Testis (tissue), 2 donors: Measurements from ENCODE around the gene SUV39H1.

Source experiments
- CTCF ChIP-seq, 3 experiments: fragments of 450-650 bp in 2 of 3; fragments of 200-600 bp in 1 of 3; sonication (generic) in 1 of 3; IDR thresholded peaks; one replicate each; pipeline ENCODE4 v1.5.1; 2016 to 2019; ENCODE audit warnings: antibody characterized with exemption in 3 of 3, mild to moderate bottlenecking in 2 of 3, moderate library complexity in 1 of 3
- POLR2A ChIP-seq: fragments of 450-650 bp; IDR thresholded peaks from one replicate; pipeline ENCODE4 v1.6.1; 2017; ENCODE audit warnings: antibody characterized with exemption, mild to moderate bottlenecking, moderate library complexity

GRCh38 chrX:48667509-48667908 is 29.0 kb upstream of the SUV39H1 start:
- TF ChIP-seq CTCF (IDR thresholded peaks at IDR 0.05) (no peak), POLR2A (no peak)
